GM12891 (cell line): ENCODE results near the gene ARID3C.

Experiments used
- DNase-seq: peaks from one replicate; pipeline ENCODE4 v3.0.0; 2011; ENCODE audit warnings: low spot score; ENCODE audit not compliant: insufficient read length
- FAIRE-seq: peaks from 2 replicates; lab custom pipeline; 2011; peaks lifted over from hg19 to GRCh38; lab: Jason Lieb, UNC
- PAX5 ChIP-seq: IDR thresholded peaks from 2 replicates; pipeline ENCODE4 v1.6.1; 2011; ENCODE audit warnings: low read length, moderate library complexity, mild to moderate bottlenecking; ENCODE audit not compliant: insufficient read depth, severe bottlenecking
- POLR2A ChIP-seq: IDR thresholded peaks from 2 replicates; pipeline ENCODE4 v1.6.1; 2011; ENCODE audit warnings: low read depth, low read length, control low read depth
- POLR2AphosphoS5 ChIP-seq: IDR thresholded peaks from 2 replicates; pipeline ENCODE4 v1.6.1; 2011; ENCODE audit warnings: low read depth, low read length, control low read depth
- POU2F2 ChIP-seq: IDR thresholded peaks from 2 replicates; pipeline ENCODE4 v1.6.1; 2011; ENCODE audit warnings: low read depth, mild to moderate bottlenecking, control low read depth, low read length, moderate library complexity
- SPI1 ChIP-seq: IDR thresholded peaks from 2 replicates; pipeline ENCODE4 v1.6.1; 2011; ENCODE audit warnings: low read depth, low read length, control low read depth
- TAF1 ChIP-seq: IDR thresholded peaks from 2 replicates; pipeline ENCODE4 v1.6.1; 2011; ENCODE audit warnings: low read depth, low read length, control low read depth

Gene ARID3C

DNA sequence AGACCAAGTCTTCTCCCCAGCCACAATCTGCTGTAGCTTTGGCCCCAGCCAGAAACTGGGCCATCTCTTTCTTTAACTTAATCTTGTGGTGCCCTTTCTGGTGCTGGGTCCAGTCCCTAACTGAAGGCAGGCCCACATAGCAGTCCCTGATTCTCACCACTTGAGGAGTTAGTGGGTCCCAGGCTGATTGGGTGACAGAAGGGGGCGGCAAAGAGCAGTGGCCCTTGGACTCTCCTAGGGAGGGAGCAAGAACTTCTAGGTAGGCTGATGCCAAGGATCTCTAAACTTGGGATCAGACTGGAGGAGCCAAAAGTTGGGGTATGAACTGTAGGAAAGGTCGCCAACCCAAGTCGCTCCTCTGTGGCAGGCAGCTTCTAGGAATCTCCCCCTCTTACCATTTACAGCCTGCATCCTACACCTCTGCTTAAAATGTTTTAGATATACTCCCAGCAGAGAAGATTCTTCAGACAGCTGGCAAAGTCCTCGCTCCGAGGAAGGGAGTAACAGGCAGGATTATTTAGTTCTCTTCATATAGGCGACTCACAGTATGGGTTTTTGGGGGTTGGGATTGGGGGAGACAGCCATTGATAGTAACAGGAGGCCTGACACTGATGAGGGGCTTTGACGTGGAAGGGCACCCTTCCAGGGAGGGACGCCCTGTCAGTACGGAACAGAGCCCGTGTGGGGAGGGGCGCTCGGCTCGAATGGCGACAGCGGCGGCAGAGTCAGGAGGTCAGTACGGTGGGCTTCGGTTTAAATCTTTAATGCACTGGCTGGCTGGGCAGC, 35.6 kb upstream of the ARID3C start:
- peak; percentile 53 for DNase-seq
- peak; percentile 60 for FAIRE-seq
- no peak for TF ChIP-seq SPI1
- no peak for TF ChIP-seq POU2F2
- TF ChIP-seq POLR2AphosphoS5, result no peak
- TF ChIP-seq PAX5, result no peak
- TF ChIP-seq POLR2A, result no peak
- TF ChIP-seq TAF1, result no peak

DNA sequence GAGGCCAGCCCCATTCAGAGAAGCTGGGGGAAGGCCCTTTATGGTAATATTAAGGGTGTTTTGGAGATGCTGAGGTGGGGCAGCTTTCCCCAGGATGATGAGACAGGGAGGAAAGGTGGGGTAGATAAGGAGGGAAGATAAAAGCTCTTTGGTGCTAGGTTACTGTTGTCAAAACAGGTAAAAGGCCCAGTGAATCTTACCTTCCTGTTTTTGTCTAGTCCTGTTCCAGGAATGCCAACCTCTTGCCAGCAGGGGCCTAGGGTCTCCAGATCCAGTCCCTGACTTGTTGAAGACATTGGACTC, 34.4 kb upstream of the ARID3C start:
- DNase-seq, result no peak
- no peak for TF ChIP-seq POU2F2
- no peak for TF ChIP-seq TAF1
- no peak for TF ChIP-seq POLR2A
- TF ChIP-seq SPI1, result no peak
- FAIRE-seq, result no peak

DNA sequence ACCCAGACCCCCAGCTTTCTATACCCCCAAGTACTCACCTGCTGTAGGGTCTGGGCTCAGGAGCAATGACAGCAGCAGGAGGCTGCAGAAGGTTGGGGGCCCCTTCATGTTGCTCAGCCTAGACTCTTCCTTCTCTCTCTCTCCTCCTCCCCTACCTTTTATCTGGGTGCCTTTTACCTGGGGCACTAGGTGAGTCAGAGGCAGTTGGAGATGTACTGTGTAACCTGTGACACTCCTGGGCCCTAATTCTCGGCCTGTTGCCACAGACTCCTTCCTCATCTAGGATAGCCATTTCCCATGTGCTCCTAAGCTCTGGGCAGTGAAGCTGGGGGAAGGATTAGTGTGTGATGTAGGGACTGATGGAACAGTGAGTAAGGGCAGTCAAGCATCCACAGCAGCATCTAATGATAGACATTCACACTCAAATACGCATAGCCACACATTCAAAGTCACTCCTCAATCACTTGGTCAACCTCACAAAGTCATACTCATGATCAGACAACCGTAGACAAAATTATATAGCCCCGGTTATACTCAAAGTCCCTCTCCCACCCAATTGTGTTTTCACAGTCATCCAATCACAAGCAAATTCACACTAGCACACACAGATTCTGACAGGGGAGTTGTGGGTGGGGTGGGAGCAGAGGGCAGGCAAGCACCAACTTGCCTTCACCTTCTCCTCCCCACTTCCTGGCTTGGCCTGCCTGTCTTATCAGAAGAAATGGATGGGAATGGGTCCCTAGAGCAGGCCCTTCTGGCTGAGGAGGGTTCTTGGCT, 33.8 kb upstream of the ARID3C start, which contains the start of gene CCL27:
Gene CCL27 (minus strand): TSS at position 132 of the 777 bp plus-strand sequence. CDS start 24 bp downstream, at position 108.
- DNase-seq, result no peak
- no peak for FAIRE-seq
- no peak for TF ChIP-seq SPI1
- no peak for TF ChIP-seq TAF1
- TF ChIP-seq POLR2A, result no peak
- no peak for TF ChIP-seq PAX5
- TF ChIP-seq POLR2AphosphoS5, result no peak

DNA sequence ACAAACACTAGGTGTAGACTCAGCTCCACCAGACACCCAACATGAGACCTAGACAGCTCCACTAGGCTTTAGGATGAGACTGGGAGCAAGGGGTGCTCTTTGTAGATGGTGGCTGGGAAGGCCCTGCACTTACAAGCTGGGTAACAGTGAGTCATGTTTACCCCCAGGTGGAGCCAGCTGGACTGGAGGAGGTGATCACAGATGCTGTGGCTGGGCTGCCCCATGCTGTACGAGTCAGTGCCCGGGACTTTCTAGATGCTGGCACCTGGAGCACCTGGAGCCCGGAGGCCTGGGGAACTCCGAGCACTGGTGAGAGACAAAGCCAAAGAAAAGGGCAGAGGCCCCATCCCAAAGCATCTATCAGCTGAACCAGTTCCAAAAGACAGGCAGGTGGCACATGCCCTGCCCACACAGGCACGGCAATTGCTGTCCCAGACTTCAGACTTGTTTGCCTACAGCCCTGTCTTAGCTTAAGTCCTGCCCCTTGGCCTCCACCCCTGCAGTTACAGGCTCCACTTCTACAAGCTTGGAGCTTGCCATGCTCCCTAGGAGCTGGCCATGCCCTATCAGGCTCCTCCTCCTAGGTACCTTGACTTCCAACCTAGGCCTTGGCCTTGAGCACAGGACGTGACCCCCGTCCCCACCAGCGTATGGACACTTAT, 30.9 kb upstream of the ARID3C start:
- TF ChIP-seq SPI1 (no peak), POLR2A (no peak), POU2F2 (no peak), TAF1 (no peak), PAX5 (no peak), POLR2AphosphoS5 (no peak)
- FAIRE-seq (no peak), DNase-seq (no peak)

DNA sequence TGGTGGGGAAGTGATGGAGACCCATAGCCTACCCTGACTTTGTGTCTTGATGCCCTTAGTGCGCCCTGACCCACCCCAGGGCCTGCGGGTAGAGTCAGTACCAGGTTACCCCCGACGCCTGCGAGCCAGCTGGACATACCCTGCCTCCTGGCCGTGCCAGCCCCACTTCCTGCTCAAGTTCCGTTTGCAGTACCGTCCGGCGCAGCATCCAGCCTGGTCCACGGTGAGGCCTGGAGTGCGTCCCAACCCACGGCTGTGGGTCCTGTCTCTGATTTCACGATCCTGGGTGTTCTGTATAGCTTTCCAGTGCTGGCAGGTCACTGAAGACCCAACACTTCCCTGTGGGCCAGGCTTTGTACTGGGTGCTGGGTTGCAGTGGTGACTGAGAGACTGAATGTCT, 29.6 kb upstream of the ARID3C start:
- no peak for DNase-seq
- no peak for TF ChIP-seq PAX5
- no peak for FAIRE-seq

DNA sequence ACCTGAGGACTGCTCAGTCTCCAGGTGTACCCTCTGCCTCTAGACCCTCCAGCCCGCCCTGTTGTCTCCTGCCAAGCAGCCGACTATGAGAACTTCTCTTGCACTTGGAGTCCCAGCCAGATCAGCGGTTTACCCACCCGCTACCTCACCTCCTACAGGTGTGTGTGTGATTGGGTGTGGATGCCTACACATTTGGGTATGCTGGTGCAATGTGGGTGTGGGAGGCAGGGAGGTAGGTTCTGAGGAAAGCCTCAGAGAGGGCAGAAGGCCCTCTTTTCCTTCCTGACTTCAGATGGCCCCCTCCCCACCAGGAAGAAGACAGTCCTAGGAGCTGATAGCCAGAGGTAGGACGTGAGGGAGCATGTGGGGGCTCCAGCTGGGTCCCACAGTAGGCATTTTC, 28.1 kb upstream of the ARID3C start:
- TF ChIP-seq SPI1, result no peak
- TF ChIP-seq POLR2A, result no peak
- no peak for TF ChIP-seq PAX5
- TF ChIP-seq POLR2AphosphoS5, result no peak
- no peak for TF ChIP-seq POU2F2
- TF ChIP-seq TAF1, result no peak
- no peak for FAIRE-seq
- no peak for DNase-seq

DNA sequence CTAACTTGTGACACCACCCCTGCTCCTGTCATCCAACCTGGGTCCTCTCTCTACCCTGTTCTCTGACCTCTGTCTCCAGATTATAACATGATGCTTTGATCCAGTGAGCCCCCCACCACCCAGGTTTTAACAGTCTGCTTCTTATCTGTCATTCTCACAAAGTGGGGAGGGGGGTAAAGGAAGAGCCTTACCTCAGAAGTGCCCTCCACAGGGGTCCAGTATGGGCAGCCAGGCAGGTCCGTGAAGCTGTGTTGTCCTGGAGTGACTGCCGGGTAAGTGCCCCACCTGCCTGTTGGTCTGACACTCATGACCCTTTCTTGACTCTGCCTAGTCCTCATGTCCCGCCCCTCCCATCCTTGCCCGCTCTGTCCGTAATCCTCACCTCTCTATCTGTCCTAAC, 26.5 kb upstream of the ARID3C start:
- FAIRE-seq (no peak), DNase-seq (no peak)
- TF ChIP-seq POLR2A (no peak), PAX5 (no peak), SPI1 (no peak), TAF1 (no peak), POLR2AphosphoS5 (no peak), POU2F2 (no peak)

DNA sequence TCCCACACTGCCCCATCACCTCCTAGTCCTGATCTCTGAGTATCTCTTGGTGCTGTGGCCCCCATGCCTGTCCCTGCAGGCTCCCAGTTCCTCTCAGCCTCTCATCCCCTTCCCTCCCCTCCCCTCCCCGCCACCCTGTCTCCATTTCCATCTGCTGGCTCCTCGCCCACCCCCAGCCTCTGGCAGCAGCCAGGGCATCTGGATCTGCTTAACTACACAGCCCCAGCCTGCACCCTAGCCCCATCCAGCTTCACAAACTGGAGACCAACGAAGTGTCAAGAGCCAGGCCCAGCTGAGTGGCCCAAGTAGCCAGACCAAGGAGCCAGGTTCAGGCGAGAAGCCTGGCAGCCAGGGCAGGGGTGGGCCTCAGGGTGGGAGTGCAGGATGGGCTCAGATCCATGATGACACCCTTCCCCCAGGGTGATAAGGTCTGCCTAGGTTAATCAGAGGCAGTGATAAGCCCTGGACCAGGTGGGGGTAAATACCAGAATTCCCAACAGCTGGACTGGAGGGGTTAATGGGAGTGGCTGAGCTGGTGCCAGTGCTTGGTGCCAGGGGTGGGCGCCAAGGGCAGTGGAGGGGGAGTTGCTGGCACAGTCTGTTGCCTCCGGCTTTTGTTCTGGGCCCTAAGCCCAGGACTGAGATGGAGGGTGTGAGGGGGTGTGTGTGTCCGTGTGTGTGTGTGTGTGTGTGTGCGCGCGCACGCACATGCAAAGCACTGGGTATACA, 25.6 kb upstream of the ARID3C start:
- FAIRE-seq (no peak), DNase-seq (no peak)
- TF ChIP-seq TAF1, result no peak
- no peak for TF ChIP-seq PAX5
- no peak for TF ChIP-seq POLR2AphosphoS5
- no peak for TF ChIP-seq POU2F2
- TF ChIP-seq SPI1, result no peak
- TF ChIP-seq POLR2A, result no peak
